ENCODE measurements around the gene SLC35F4. TPM values are rescaled to one million over a fixed set of nuclear protein-coding genes. Genes with fewer than 3 reads are reported as not detected.
"Not testable (repeated sequence)": the region's sequence is repeated elsewhere in the genome, so short reads cannot be mapped to it uniquely, and the experiment has no call there.

Gene SLC35F4
- polyA plus RNA-seq, 1 donor = 0.09 TPM

- no peaks in the 10 kb centered on the region for H3K9me3 ChIP-seq (ENCODE audit: control insufficient read depth, low read depth, low read length)
- WGBS (ENCODE audit: insufficient coverage, low lambda C conversion rate) = no CpG with 5 or more reads among the region's 5 CpGs
- no peak overlapping the region for H3K4me3 ChIP-seq (ENCODE audit: low read length)
- DNase-seq = no peak
- H3K27ac ChIP-seq (ENCODE audit: low read length) = no peak overlapping the region
- no peaks in the 10 kb centered on the region for H3K36me3 ChIP-seq (ENCODE audit: control insufficient read depth, insufficient read depth, low read length)
- H3K27me3 ChIP-seq (ENCODE audit: control insufficient read depth, insufficient read depth, low read length) = no peaks in the 10 kb centered on the region
- H3K4me1 ChIP-seq (ENCODE audit: control insufficient read depth, insufficient read depth, low read length) = no peaks in the 10 kb centered on the region
These were observed 136.4 kb downstream of the SLC35F4 start for GRCh38 chr14:57729208-57730187.

DNA sequence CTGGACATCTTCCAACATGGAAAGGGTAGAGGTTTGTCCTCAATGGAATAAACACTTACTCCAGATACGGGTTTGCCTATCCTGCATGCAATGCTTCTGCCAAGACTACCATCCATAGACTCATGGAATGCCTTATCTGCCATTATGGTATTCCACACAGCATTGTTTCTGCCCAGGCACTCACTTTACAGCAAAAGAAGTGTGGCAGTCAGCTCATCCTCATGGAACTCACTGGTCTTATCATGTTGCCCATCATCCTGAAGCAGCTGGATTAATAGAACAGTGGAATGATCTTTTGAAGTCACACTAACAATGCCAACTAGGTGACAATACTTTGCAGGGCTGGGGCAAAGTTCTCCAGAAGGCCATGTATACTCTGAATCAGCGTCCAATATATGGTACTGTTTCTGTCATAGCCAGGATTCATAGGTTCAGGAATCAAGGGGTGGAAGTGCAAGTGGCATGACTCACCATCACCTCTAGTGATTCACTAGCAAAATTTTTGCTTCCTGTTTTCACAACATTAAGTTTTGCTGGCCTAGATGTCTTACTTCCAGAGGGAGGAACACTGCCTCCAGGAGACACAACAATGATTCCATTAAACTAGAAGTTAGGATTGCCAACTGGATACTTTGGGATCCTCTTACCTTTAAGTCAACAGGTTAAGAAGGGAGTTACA lies 140.4 kb downstream of the SLC35F4 start:
- no peak for DNase-seq
- H3K4me3 ChIP-seq (ENCODE audit: low read length) = no peak overlapping the region
- no peaks in the 10 kb centered on the region for H3K36me3 ChIP-seq (ENCODE audit: control insufficient read depth, insufficient read depth, low read length)
- H3K9me3 ChIP-seq (ENCODE audit: control insufficient read depth, low read depth, low read length) = no peaks in the 10 kb centered on the region
- H3K4me1 ChIP-seq (ENCODE audit: control insufficient read depth, insufficient read depth, low read length) = no peaks in the 10 kb centered on the region
- no peak overlapping the region for H3K27ac ChIP-seq (ENCODE audit: low read length)
- no CpG with 5 or more reads among the region's 2 CpGs for WGBS (ENCODE audit: insufficient coverage, low lambda C conversion rate)
- H3K27me3 ChIP-seq (ENCODE audit: control insufficient read depth, insufficient read depth, low read length) = no peaks in the 10 kb centered on the region

GRCh38 chr14:57722141-57722540 lies 143.8 kb downstream of the SLC35F4 start:
- not testable (repeated sequence) for H3K4me1 ChIP-seq (ENCODE audit: control insufficient read depth, insufficient read depth, low read length); H3K27me3 ChIP-seq (ENCODE audit: control insufficient read depth, insufficient read depth, low read length); H3K27ac ChIP-seq (ENCODE audit: low read length); H3K36me3 ChIP-seq (ENCODE audit: control insufficient read depth, insufficient read depth, low read length); H3K4me3 ChIP-seq (ENCODE audit: low read length); H3K9me3 ChIP-seq (ENCODE audit: control insufficient read depth, low read depth, low read length); DNase-seq

- WGBS (ENCODE audit: insufficient coverage, low lambda C conversion rate) = 10% methylated on average over 2 of the region's 3 CpGs
- no peaks in the 10 kb centered on the region for H3K36me3 ChIP-seq (ENCODE audit: control insufficient read depth, insufficient read depth, low read length)
- no peaks in the 10 kb centered on the region for H3K27me3 ChIP-seq (ENCODE audit: control insufficient read depth, insufficient read depth, low read length)
- no peak overlapping the region for H3K4me3 ChIP-seq (ENCODE audit: low read length)
- no peak overlapping the region for H3K27ac ChIP-seq (ENCODE audit: low read length)
- H3K9me3 ChIP-seq (ENCODE audit: control insufficient read depth, low read depth, low read length) = no peaks in the 10 kb centered on the region
- H3K4me1 ChIP-seq (ENCODE audit: control insufficient read depth, insufficient read depth, low read length) = no peaks in the 10 kb centered on the region
- DNase-seq = no peak
These were observed 151.4 kb downstream of the SLC35F4 start for GRCh38 chr14:57714487-57714931.

GRCh38 chr14:57712698-57713097 lies 153.2 kb downstream of the SLC35F4 start:
- DNase-seq = no peak
- H3K27me3 ChIP-seq (ENCODE audit: control insufficient read depth, insufficient read depth, low read length) = no peaks in the 10 kb centered on the region
- H3K4me1 ChIP-seq (ENCODE audit: control insufficient read depth, insufficient read depth, low read length) = no peaks in the 10 kb centered on the region
- no peaks in the 10 kb centered on the region for H3K36me3 ChIP-seq (ENCODE audit: control insufficient read depth, insufficient read depth, low read length)
- WGBS (ENCODE audit: insufficient coverage, low lambda C conversion rate) = 100% methylated on average over 2 of the region's 3 CpGs
- no peak overlapping the region for H3K4me3 ChIP-seq (ENCODE audit: low read length)
- H3K9me3 ChIP-seq (ENCODE audit: control insufficient read depth, low read depth, low read length) = peaks cover 4% of the 10 kb centered on the region
- H3K27ac ChIP-seq (ENCODE audit: low read length) = no peak overlapping the region

GRCh38 chr14:57712102-57712501 lies 153.8 kb downstream of the SLC35F4 start:
- no peak overlapping the region for H3K4me3 ChIP-seq (ENCODE audit: low read length)
- no peaks in the 10 kb centered on the region for H3K36me3 ChIP-seq (ENCODE audit: control insufficient read depth, insufficient read depth, low read length)
- no peak overlapping the region for H3K27ac ChIP-seq (ENCODE audit: low read length)
- no peak for DNase-seq
- no peaks in the 10 kb centered on the region for H3K27me3 ChIP-seq (ENCODE audit: control insufficient read depth, insufficient read depth, low read length)
- peaks cover 4% of the 10 kb centered on the region for H3K9me3 ChIP-seq (ENCODE audit: control insufficient read depth, low read depth, low read length)
- no peaks in the 10 kb centered on the region for H3K4me1 ChIP-seq (ENCODE audit: control insufficient read depth, insufficient read depth, low read length)
- 40% methylated on average over 1 of the region's 3 CpGs for WGBS (ENCODE audit: insufficient coverage, low lambda C conversion rate)

GRCh38 chr14:57709909-57710308 lies 156.0 kb downstream of the SLC35F4 start:
- H3K27me3 ChIP-seq (ENCODE audit: control insufficient read depth, insufficient read depth, low read length) = no peaks in the 10 kb centered on the region
- DNase-seq = no peak
- H3K4me3 ChIP-seq (ENCODE audit: low read length) = no peak overlapping the region
- no peaks in the 10 kb centered on the region for H3K36me3 ChIP-seq (ENCODE audit: control insufficient read depth, insufficient read depth, low read length)
- peaks cover 4% of the 10 kb centered on the region for H3K9me3 ChIP-seq (ENCODE audit: control insufficient read depth, low read depth, low read length)
- WGBS (ENCODE audit: insufficient coverage, low lambda C conversion rate) = 0% methylated on average over 1 of the region's 2 CpGs
- no peaks in the 10 kb centered on the region for H3K4me1 ChIP-seq (ENCODE audit: control insufficient read depth, insufficient read depth, low read length)
- H3K27ac ChIP-seq (ENCODE audit: low read length) = no peak overlapping the region

GRCh38 chr14:57709086-57709485 lies 156.8 kb downstream of the SLC35F4 start:
- H3K27ac ChIP-seq (ENCODE audit: low read length); H3K9me3 ChIP-seq (ENCODE audit: control insufficient read depth, low read depth, low read length); DNase-seq; H3K36me3 ChIP-seq (ENCODE audit: control insufficient read depth, insufficient read depth, low read length); H3K4me1 ChIP-seq (ENCODE audit: control insufficient read depth, insufficient read depth, low read length); H3K27me3 ChIP-seq (ENCODE audit: control insufficient read depth, insufficient read depth, low read length); H3K4me3 ChIP-seq (ENCODE audit: low read length): not testable (repeated sequence)
- WGBS (ENCODE audit: insufficient coverage, low lambda C conversion rate) = no CpG with 5 or more reads among the region's 5 CpGs

GRCh38 chr14:57707219-57707618 lies 158.7 kb downstream of the SLC35F4 start:
- H3K36me3 ChIP-seq (ENCODE audit: control insufficient read depth, insufficient read depth, low read length) = no peaks in the 10 kb centered on the region
- no peak overlapping the region for H3K4me3 ChIP-seq (ENCODE audit: low read length)
- peaks cover 4% of the 10 kb centered on the region for H3K9me3 ChIP-seq (ENCODE audit: control insufficient read depth, low read depth, low read length)
- no peaks in the 10 kb centered on the region for H3K27me3 ChIP-seq (ENCODE audit: control insufficient read depth, insufficient read depth, low read length)
- no CpG with 5 or more reads among the region's 5 CpGs for WGBS (ENCODE audit: insufficient coverage, low lambda C conversion rate)
- no peak overlapping the region for H3K27ac ChIP-seq (ENCODE audit: low read length)
- no peaks in the 10 kb centered on the region for H3K4me1 ChIP-seq (ENCODE audit: control insufficient read depth, insufficient read depth, low read length)
- DNase-seq = no peak

DNA sequence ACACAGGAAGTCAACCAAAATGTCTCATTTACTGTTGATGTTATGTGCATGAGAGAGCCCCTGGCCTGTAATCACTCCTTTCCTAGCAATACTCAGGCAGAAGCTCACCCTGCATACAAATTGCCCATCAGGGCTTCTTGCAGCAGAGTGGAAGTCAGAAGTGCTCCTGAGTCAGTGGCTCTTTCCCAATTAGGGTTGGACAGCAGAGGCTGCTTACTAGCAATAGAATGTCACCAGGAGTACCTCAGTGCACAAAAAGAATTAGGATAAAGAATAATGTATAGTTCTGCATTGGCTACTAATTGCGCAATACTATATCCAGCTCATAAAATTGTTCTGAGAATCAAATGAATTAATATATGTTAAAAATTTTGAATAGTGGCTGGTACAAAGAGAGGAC lies 161.1 kb downstream of the SLC35F4 start:
- Histone ChIP-seq H3K36me3 (ENCODE audit: control insufficient read depth, insufficient read depth, low read length) (no peaks in the 10 kb centered on the region), H3K27me3 (ENCODE audit: control insufficient read depth, insufficient read depth, low read length) (no peaks in the 10 kb centered on the region), H3K9me3 (ENCODE audit: control insufficient read depth, low read depth, low read length) (peaks cover 4% of the 10 kb centered on the region), H3K4me3 (ENCODE audit: low read length) (no peak overlapping the region), H3K27ac (ENCODE audit: low read length) (no peak overlapping the region), H3K4me1 (ENCODE audit: control insufficient read depth, insufficient read depth, low read length) (no peaks in the 10 kb centered on the region)
- no peak for DNase-seq
- no CpG with 5 or more reads among the region's 1 CpG for WGBS (ENCODE audit: insufficient coverage, low lambda C conversion rate)
